Gastroesophageal sphincter (tissue), 3 donors: ENCODE measurements around the gene DYRK1A.

Source experiments
- EP300 ChIP-seq: sonication (generic); formaldehyde crosslinking; IDR thresholded peaks from one replicate; pipeline ENCODE4 v1.6.1; 2017; ENCODE audit warnings: antibody characterized with exemption, mild to moderate bottlenecking
- POLR2A ChIP-seq, 2 donors: fragments of 450-650 bp; IDR thresholded peaks; one replicate each; pipeline ENCODE4 v1.6.1; 2017; ENCODE audit warnings: antibody characterized with exemption in 2 of 2, mild to moderate bottlenecking in 2 of 2, moderate library complexity in 1 of 2
- POLR2AphosphoS5 ChIP-seq: sonication (generic); formaldehyde crosslinking; IDR thresholded peaks from one replicate; pipeline ENCODE4 v1.6.1; 2017; ENCODE audit warnings: antibody characterized with exemption
- TF ChIP-seq, protein P1 (sequence below), 4 experiments: fragments of 200-600 bp in 2 of 4; fragments of 450-650 bp in 2 of 4; sonication (generic) in 1 of 4; IDR thresholded peaks; one replicate each; pipeline ENCODE4 v1.5.1; 2017 to 2019; ENCODE audit warnings: antibody characterized with exemption in 4 of 4, mild to moderate bottlenecking in 2 of 4, moderate library complexity in 2 of 4

DNA sequence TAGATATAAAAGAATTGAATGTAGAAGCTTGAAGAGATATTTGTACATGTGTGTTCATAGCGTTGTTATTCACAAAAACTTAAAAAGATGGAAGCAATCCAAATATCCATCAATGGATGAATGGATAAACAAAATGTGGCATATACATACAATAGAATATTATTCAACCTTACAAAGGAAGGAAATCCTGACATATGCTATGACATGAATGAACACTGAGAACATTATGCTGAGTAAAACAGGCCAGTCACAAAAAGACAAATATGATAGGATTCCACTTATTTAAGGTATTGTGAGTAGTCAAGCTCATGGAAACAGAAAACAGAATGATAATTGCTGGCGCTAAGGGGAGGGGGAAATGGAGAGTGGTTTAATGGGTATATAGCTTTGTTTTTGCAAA is 47.0 kb upstream of the DYRK1A start:
- TF ChIP-seq, protein P1, sequence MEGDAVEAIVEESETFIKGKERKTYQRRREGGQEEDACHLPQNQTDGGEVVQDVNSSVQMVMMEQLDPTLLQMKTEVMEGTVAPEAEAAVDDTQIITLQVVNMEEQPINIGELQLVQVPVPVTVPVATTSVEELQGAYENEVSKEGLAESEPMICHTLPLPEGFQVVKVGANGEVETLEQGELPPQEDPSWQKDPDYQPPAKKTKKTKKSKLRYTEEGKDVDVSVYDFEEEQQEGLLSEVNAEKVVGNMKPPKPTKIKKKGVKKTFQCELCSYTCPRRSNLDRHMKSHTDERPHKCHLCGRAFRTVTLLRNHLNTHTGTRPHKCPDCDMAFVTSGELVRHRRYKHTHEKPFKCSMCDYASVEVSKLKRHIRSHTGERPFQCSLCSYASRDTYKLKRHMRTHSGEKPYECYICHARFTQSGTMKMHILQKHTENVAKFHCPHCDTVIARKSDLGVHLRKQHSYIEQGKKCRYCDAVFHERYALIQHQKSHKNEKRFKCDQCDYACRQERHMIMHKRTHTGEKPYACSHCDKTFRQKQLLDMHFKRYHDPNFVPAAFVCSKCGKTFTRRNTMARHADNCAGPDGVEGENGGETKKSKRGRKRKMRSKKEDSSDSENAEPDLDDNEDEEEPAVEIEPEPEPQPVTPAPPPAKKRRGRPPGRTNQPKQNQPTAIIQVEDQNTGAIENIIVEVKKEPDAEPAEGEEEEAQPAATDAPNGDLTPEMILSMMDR (IDR thresholded peaks at IDR 0.05), result no peak
- TF ChIP-seq POLR2A (IDR thresholded peaks at IDR 0.05) (no peak), POLR2AphosphoS5 (no peak), EP300 (no peak)
